HG03196 (cell line): ENCODE measurements around the gene C6orf89.

Experiments
- ATAC-seq: cut with Tn5 transposase; IDR thresholded peaks from one replicate; pipeline ENCODE4 v1.9.1; 2021; ENCODE audit not compliant: unreplicated experiment

The C6orf89 gene, protein sequence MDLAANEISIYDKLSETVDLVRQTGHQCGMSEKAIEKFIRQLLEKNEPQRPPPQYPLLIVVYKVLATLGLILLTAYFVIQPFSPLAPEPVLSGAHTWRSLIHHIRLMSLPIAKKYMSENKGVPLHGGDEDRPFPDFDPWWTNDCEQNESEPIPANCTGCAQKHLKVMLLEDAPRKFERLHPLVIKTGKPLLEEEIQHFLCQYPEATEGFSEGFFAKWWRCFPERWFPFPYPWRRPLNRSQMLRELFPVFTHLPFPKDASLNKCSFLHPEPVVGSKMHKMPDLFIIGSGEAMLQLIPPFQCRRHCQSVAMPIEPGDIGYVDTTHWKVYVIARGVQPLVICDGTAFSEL

DNA sequence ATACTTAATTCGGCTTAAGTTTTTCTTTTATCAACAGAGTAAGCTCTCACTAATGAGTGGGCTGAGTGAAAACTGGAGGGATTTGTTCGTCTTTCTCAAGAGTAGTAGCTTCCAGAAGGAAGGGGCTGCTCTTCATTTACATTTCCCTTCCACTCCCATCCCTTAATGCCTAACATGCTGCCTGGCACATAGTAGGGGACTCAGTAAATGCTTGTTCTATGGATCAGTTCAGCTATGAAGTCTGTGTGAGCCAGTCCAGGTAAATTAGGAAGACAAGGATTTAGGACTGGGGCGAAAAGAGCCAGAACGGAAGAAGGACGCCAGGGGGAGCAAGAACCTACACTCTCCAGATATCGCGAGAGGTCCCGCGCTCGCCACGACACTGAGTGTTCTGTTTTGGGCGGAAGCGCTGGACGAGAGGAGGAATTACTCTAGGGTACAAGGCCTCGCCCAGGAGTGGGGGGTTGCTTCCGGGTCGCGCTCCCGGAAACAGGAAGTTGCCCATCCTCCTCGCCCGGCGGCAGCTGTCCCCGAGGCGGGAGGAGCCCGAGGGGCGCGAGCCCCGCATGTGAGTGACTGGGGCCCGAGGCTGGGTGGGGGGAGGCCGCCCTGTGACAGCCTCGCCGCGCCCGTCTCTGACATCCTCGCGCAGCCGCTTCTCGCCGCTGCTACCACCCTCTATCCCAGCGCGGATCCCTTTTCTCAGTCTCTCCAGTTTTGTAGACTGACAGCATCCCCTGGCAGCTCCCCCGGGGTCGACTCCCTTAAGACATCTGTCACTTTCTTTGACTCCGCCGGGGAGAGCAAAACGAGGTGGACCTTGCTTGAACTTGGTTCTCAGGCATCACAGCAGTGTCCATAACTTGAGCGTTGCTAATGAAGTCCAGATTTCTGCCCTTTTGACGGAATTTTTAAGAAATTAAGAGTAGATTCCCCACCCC lies at the start of gene C6orf89:
TSS of gene C6orf89 (plus strand) at position 492 of the 941 bp plus-strand sequence. CDS start 13,493 bp downstream, outside the sequence.
- ATAC-seq = peak; percentile 96

- ATAC-seq = no peak
These were observed 49.4 kb upstream of the C6orf89 start for GRCh38 chr6:36836111-36837021.

DNA sequence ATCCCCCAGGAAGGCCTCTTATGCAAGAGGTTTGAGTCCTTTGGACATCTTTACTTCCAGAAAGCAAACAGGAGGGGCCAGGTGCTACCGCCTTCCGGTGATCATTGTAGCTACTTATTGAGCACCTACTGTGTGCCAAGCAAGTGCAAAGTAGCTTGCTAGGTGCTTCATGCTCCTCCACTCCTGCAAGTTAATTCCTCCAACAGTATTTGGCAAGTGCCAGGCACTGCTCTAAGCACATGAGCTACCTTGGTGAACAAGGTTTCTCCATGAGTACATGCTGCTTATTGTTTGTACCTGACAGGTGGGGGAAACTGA lies 48.8 kb upstream of the C6orf89 start:
- no peak for ATAC-seq

- ATAC-seq = no peak
These were observed 48.1 kb upstream of the C6orf89 start for GRCh38 chr6:36837686-36838085.

DNA sequence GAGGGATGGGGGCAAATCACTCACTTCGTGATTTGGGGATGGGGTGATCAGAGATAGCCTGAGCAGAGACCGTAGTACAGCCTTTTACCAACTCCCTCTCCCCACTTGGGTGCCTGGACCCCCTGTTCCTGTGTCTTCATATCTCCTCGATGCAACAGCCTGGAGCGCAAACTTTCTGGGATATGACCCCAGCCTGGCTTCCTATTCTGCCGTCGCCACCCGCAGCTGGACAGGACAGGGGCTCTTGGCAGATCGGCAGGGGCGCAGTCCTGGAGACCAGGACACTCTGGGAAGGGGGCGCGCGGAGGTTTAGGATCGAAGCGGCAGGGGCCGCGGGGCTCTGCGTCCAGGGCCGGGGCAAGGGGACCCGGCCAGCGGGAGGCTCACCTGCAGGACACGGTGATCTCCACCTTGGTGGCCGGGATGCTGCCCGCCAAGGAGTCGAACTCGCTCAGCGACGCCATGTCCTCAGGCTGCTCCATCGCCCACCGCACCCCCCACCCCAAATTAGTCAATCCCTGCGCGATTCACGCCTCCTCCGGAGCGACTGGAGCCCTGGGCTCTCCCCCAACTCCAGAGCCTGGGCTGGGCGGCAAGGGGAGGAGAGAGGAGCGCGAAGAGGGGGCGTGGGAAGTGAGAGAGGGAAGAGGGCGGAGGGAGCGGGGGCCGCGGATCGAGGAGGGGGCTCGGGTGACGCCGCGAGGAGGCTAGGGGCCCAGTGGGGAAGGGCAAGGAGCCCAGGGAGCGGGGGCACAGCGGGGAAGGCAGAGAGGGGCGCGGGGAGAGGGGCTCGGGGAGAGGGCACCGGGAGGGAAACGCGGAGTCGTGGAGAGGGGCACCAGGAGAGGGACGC lies 46.6 kb upstream of the C6orf89 start, which contains the start of gene CPNE5:
TSS of gene CPNE5 (minus strand) at position 549 of the 853 bp plus-strand sequence. CDS start at position 482, 67 bp downstream.
- ATAC-seq = no peak

DNA sequence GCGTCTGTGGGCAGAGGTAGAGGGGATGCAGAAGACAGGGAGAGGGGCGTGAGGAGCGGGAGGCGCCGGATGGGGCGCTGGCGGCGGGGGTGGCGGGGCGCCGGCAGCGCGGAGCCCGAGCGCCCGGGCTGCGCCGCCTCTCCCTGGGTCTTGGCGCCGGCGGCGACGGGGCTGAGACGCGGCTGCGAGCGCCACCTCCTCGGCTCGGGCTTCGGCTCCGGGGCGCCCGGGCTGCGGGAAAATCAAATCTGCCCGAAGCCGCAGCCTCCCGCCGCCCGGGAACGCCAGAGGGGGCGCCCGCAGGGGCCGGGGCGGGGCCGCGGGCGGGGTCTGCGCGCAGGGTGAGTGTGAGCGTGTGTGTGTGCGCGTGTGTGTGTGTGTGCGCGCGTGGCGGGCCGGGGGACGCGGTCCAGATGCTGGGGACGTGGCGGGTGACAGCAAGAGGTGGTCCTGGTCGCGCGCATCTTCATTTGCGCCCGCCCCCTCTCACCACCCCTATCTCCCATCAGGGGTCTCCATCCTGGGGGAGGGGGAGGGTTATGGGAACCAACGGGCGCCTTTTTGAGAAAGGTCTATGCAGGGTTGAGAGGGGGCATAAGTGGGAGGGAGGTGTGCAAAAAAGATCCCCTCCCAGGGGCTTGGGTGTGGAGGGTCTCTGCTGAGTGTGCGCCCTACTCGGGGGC lies 45.9 kb upstream of the C6orf89 start:
- ATAC-seq = no peak

DNA sequence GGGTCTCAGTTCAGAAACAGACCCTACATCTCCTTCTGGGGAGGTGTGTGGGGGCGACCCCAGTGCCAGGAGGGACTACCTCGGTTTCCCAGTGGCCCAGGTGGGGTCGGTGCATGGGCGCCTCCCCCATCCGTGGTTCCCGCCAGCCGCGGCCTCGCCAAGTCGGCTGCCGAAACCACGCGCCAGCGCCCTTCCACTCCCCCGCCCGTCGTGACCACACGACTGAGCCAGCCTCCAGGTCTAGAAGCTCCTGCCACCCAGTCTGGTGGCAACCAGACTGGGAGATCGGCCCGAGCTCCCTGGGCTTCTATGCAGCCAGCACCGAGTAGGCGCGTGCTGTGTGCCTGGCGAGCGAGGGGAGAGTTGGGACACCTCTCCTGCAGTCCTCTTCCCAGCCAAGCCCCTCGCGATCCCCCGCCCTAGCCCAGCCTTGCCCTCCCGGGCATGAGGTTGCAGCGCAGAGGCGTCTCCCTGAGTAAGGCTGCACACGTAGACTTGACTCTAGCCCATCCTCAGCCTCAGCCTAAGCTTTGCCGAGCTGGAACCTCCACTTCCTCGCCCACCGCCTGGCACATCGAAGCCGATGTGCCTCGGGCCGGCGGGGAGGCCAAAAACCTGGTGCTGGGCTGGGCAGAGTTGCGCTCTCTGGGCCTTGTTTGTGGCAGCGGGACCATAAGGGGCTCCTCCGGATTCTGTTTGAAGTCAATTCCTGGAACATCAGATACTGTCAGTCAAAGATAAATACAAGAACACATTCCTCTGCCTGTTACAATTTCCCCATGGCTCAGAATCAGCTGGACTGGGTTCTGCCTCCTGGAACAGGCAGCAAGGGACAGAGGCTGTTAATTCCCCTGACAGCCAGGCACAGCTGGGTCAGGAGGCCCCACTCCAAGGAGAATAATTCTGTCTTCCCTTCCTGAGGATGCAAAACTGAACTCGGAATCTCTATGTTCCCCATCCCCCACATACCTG lies 45.0 kb upstream of the C6orf89 start:
- no peak for ATAC-seq

DNA sequence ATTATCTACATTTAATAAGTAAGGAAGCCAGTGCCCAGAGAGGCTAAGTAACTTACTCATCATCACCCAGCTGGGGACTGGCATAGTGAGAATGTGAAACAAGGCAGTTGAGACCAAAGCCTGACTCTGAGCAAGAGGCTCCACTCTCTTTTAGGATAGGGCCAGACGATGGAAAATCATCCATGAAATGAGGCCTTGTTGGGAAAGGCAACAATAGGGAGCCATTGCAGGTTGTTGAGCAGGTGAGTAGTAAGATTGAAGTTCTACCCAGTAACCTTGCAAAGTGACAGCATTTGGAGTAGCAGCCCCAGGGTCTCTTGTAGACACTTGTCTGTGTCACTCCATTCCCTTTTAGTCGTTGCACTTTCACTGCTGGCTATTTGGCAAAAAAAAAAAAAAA lies 44.0 kb upstream of the C6orf89 start:
- ATAC-seq = no peak

GRCh38 chr6:36843170-36843569 lies 42.6 kb upstream of the C6orf89 start:
- no peak for ATAC-seq

DNA sequence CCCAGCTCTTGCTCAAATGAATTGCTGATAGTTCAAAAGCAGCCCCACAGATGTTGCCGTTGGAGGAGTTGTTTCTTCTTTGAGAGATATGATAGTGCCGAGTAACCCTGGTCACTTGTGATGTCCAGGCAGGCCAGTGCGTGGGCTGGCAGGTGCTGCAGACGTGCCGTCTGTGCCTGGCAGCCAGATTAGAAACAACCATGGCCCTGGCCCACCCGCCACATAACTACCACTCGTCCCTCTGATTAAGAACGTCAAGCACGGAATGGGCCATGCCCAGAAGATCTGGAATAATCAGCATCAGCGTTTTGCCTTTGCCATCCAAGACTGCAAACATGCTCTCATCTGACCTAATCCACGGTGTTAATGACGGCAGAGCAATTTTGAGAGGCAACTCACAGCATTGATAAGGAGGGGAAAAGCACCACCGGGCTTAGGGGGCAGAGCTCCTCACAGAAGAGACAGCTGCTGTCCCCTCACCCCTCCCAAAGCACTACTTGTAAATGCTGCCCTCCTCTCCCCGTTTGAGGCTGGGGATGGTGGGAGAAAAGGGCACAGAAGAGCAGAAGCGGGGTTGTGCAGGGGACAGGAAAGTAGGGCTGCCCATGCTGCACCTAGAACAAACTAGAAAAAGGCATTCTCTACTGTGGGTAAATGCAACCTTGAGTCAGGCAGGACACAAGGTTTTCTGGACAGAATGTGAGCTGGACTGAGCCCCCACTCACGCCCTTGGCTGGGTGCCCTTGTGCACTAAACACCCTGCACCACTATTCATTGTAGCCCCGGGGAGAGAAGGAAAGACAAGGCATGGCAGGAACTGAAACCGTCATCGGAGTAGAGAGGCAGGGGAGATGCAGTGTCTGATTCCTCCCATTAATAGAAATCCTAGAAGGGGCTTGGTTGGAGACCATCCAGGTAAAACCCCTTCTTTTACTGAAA lies 41.3 kb upstream of the C6orf89 start:
- ATAC-seq = no peak

DNA sequence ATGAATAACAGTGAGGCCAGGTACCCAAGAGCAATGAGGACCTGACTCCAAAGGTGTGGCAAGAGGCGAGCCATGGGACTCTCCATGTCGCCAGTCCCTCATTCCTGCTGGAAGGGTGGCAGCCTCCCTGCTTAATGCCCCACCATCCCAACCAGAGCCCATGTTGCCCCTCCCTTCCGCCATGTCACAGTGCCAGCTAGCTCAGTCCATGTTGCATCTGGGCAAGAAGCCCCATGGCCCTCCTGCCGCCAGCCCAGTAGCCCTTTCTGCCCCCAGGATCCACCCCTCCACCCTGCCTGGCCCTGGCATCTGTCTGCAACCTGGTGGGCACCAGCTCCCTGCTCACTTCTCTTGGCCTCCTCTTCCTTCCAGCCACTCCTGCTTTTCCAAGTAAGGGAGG lies 40.5 kb upstream of the C6orf89 start:
- no peak for ATAC-seq

DNA sequence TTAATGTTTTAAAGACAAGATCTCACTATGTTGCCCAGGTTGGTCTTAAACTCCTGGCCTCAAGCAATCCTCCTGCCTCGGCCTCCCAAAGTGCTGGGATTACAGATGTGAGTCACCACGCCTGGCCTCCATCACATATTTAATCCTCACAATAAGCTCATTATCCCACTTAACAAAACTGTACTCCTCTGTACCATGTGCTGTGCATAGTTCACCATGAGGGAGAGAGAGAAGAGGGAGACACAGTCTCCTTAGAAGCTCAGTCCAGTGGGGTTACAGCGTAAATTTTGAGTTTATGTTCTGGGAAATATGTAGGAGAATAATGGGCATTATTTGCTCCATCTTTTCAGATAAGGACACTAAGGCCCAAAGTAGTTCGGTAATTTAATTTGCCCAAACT lies 38.6 kb upstream of the C6orf89 start:
- ATAC-seq = no peak

DNA sequence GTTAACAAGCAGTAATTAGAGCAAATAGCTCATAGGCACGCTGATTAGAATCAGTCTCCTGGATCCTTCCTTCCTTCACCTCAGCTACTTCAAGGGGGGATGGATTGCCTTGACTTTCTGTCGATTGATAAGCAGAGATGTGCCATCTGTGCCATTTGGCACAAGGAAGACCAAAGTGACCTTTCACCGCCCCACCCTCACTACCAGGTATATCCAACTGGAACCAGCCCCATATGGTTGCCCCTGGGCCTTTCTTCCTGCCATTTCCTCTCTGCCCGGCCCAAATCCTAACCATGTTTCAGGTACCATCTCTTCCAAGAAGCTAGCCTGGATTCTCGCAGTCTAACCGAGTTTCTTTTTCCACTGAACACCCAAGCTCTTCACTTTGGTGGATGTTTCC lies 37.8 kb upstream of the C6orf89 start:
- no peak for ATAC-seq

DNA sequence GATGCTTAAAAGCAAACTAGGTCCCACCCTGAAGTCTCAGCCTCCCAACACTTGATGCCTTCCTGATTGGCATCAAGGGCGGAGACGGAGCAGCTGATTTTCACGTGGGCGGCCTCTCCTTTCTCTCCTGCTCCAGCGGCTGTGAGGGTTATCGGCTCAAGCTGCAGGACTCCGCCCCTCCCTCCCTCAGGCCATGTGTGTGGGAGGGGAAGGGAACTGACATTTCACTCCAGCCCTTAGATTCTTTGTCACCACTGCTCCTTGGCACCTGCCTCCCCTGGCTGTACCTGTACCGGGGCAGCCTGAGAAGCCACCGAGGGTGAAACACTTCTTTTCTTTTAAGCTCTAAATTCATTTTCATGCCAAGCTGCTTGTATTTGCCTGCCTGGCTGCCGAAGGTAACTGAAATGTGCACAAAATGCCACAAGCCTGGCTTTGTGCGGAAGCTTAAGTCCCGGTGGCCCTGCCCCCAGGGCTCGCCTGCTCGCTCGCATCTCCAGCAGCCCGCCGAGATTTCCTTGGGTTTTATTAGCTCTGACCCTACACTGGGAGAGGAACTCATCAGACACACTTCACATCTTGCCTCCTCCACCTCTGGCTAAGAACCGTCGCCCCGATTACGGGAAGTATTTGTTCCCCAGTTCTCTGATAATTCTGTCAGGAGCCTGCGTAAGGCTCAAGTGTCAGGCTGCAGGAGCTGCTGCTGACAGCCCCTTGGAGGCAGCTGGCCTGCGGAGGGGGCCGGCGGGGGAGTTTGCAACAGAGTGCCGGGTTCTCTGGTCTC lies 36.9 kb upstream of the C6orf89 start:
- ATAC-seq = no peak

DNA sequence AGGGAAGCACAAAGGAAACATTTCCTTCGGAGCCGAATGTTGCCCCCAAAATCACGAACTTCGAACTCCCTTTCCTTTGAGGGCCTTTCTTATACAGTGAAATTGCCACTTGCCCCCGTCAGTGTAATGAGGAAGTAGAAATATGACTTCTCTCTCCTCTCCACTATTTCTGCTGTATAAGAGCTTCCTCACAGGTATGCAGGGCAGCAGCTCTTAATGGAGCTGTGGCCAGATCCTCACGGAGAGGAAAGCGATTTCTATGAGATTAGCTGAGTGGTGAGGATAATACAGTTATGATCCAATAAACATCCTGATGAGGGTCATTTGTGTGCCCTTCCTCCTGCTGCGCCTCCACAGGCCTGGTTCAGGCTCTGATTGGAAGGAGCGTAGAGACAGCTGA lies 35.7 kb upstream of the C6orf89 start:
- no peak for ATAC-seq

- no peak for ATAC-seq
These were observed 34.6 kb upstream of the C6orf89 start for GRCh38 chr6:36851149-36851614.
